Esophagus squamous epithelium (tissue), 5 donors: ENCODE results near the gene TTC39B. TPM values are rescaled to one million over a fixed set of nuclear protein-coding genes. Genes with fewer than 3 reads are reported as not detected.

Experiments
- DNase-seq: peaks from one replicate; lab custom pipeline; 2025; lab: John Stamatoyannopoulos, UW
- H3K27ac ChIP-seq, 4 donors: fragments of 200-600 bp; sonication (generic); one replicate each; pipeline ENCODE4 v1.5.1; 2016 to 2019; ENCODE audit warnings: mild to moderate bottlenecking in 1 of 4
- H3K27me3 ChIP-seq, 4 donors: fragments of 200-600 bp; sonication (generic); 1 replicate in 3 of 4; 2 replicates in 1 of 4; pipeline versions ENCODE4 v1.5.1 to v1.6.0; 2017 to 2021; ENCODE audit warnings: antibody characterized with exemption in 1 of 4
- H3K36me3 ChIP-seq, 3 donors: fragments of 200-600 bp; sonication (generic); one replicate each; pipeline ENCODE4 v1.5.1; 2016 to 2019
- H3K4me1 ChIP-seq, 3 donors: fragments of 200-600 bp; sonication (generic); one replicate each; pipeline ENCODE4 v1.5.1; 2017 to 2019
- H3K4me3 ChIP-seq, 4 donors: fragments of 200-600 bp; sonication (generic); 1 replicate in 3 of 4; 2 replicates in 1 of 4; pipeline ENCODE4 v1.5.1; 2016 to 2019; ENCODE audit warnings: mild to moderate bottlenecking in 2 of 4, moderate library complexity in 1 of 4
- H3K9me3 ChIP-seq, 3 donors: fragments of 200-600 bp; sonication (generic); one replicate each; pipeline ENCODE4 v1.5.1; 2016 to 2019
- POLR2A ChIP-seq, 4 donors: fragments of 450-650 bp; IDR thresholded peaks; one replicate each; pipeline ENCODE4 v1.6.1; 2017; ENCODE audit warnings: antibody characterized with exemption in 4 of 4, mild to moderate bottlenecking in 4 of 4, moderate library complexity in 3 of 4
- WGBS, 2 donors: methylation state at CpG; one replicate each; pipeline ENCODE4 v1.1.5; 2018; 5-methylcytosine and 5-hydroxymethylcytosine counted together
- intact Hi-C: fragments of 100-400 bp; cut with DNase I; formaldehyde crosslinking; loops from one replicate; pipeline ENCODE4 v1.15.0; 2022
- total RNA-seq, 4 donors: library from RNA; depleted of rRNA; stranded (reverse); fragments of >200 nt; gene quantifications; one replicate each; pipeline ENCODE4 v1.1.0, GENCODE V29; 2016
- TF ChIP-seq, protein P1 (sequence below), 6 experiments: fragments of 450-650 bp in 4 of 6; fragments of 200-600 bp in 2 of 6; sonication (generic) in 2 of 6; IDR thresholded peaks; one replicate each; pipeline ENCODE4 v1.5.1; 2016 to 2019; ENCODE audit warnings: antibody characterized with exemption in 6 of 6, mild to moderate bottlenecking in 4 of 6, moderate library complexity in 4 of 6
- donor health status: DM: yes; HTN: yes; CAD: no.

TTC39B gene
- total RNA-seq, 4 donors from 2014 or later, result 15.8 to 24.3 (median 17.5) TPM

DNA sequence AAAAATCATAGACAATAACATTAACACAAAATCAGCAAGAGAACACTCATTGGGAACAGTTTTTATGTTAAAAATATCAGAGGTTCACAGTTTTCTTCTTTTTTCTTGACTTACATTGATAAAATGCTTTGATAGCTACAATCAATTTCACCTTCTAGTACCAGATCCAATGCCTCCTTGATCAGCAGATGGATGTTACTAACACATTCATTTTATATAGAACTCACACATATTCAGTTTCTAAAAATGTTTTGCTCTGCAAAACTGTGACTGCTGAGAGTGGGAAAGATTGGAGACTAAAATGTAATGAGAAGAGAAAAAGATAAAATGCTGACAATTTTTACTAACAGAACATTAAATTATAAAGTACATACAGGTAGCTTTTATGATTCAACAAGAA, 143.1 kb downstream of the TTC39B start:
- DNase-seq, result no peak
- no peak overlapping the region for H3K27ac ChIP-seq
- peaks cover 0 to 13% (median 0%) of the 10 kb centered on the region in 3 donors for H3K36me3 ChIP-seq
- H3K9me3 ChIP-seq, result no peaks in the 10 kb centered on the region
- no peak overlapping the region for H3K4me3 ChIP-seq
- TF ChIP-seq, protein P1, sequence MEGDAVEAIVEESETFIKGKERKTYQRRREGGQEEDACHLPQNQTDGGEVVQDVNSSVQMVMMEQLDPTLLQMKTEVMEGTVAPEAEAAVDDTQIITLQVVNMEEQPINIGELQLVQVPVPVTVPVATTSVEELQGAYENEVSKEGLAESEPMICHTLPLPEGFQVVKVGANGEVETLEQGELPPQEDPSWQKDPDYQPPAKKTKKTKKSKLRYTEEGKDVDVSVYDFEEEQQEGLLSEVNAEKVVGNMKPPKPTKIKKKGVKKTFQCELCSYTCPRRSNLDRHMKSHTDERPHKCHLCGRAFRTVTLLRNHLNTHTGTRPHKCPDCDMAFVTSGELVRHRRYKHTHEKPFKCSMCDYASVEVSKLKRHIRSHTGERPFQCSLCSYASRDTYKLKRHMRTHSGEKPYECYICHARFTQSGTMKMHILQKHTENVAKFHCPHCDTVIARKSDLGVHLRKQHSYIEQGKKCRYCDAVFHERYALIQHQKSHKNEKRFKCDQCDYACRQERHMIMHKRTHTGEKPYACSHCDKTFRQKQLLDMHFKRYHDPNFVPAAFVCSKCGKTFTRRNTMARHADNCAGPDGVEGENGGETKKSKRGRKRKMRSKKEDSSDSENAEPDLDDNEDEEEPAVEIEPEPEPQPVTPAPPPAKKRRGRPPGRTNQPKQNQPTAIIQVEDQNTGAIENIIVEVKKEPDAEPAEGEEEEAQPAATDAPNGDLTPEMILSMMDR (IDR thresholded peaks at IDR 0.05), result no peak
- TF ChIP-seq POLR2A (IDR thresholded peaks at IDR 0.05), result no peak
- intact Hi-C loops, result no loop called here
- H3K27me3 ChIP-seq, result no peaks in the 10 kb centered on the region
- no peaks in the 10 kb centered on the region for H3K4me1 ChIP-seq

DNA sequence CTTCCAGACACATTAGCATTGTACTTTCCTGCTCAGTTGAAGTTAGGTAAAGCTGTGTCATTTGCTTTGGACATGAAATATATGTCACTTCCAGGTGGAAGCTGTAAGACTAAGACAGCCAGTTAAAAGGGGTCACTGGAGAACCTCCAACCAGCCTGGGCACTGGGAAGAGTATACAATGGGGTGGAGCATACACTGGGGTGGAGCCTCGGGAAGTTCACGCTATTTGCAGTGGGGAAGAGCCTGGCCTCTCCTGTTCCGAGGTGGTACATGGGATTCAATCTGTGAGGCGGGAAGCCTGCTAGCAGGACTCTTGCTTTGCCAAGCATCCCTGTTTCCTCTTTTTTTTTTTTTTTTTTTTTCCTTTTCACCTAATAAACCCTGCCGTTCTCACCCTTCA, 145.3 kb downstream of the TTC39B start:
- H3K27ac ChIP-seq, result no peak overlapping the region
- 84 to 95% methylated on average over 5 of the region's 5 CpGs for WGBS, 2 donors
- intact Hi-C loops, result no loop called here
- H3K27me3 ChIP-seq, result no peaks in the 10 kb centered on the region
- no peak overlapping the region for H3K4me3 ChIP-seq
- H3K36me3 ChIP-seq, result no peaks in the 10 kb centered on the region
- H3K9me3 ChIP-seq, result no peaks in the 10 kb centered on the region
- TF ChIP-seq, protein P1 (IDR thresholded peaks at IDR 0.05), result no peak
- TF ChIP-seq POLR2A (IDR thresholded peaks at IDR 0.05), result no peak
- no peak for DNase-seq
- peaks cover 0 to 5% (median 0%) of the 10 kb centered on the region in 3 donors for H3K4me1 ChIP-seq

DNA sequence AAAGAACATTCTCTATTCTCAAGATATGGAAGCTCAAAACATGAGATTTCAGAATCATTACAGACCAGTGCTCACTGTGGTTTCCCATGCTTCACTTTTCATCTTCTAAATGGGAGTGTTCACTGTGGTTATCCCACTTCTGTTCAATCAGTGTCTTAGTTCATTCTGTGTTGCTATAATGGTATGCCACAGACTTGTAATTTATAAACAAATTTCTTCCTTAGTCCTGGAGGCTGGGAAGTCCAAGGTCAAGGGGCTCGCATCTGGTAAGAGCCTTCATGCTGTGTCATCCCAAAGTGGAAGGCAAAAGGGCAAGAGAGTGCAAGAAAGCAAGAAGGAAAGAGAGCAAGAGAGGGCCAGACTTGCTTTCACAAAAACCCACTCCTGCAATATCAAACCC, 146.3 kb downstream of the TTC39B start:
- H3K36me3 ChIP-seq, result no peaks in the 10 kb centered on the region
- no peak overlapping the region for H3K27ac ChIP-seq
- no peaks in the 10 kb centered on the region for H3K9me3 ChIP-seq
- no peak for TF ChIP-seq POLR2A (IDR thresholded peaks at IDR 0.05)
- TF ChIP-seq, protein P1 (IDR thresholded peaks at IDR 0.05), result no peak
- peaks cover 0 to 16% (median 10%) of the 10 kb centered on the region in 3 donors for H3K4me1 ChIP-seq
- intact Hi-C loops, result no loop called here
- no peak overlapping the region for H3K4me3 ChIP-seq
- WGBS, 2 donors, result 67 to 80% methylated on average over 1 of the region's 1 CpG
- no peaks in the 10 kb centered on the region for H3K27me3 ChIP-seq
- no peak for DNase-seq

DNA sequence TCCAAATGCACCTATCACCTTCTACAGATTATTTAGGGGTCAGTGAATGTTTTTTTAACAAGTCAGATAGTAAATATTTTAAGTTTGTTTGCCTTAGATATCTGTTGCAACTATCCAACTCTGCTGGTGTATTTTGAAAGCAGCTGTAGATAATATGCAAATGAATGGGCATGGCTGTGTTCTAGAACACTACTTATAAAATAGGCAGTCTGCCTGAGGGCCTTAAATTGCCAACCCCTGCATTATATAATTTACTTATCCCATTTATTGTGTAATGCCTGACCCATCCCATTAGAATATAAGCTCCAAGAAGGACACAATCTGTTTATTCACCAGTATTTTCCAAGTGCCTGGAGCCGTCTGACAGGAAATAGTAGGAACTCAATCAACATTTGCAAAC, 149.0 kb downstream of the TTC39B start:
- Histone ChIP-seq H3K4me3 (no peak overlapping the region), H3K27ac (no peak overlapping the region), H3K9me3 (no peaks in the 10 kb centered on the region), H3K27me3 (no peaks in the 10 kb centered on the region), H3K4me1 (peaks cover 0 to 29% (median 10%) of the 10 kb centered on the region in 3 donors), H3K36me3 (no peaks in the 10 kb centered on the region)
- no peak for DNase-seq
- WGBS, 2 donors, result 60 to 63% methylated on average over 1 of the region's 1 CpG
- TF ChIP-seq, protein P1 (IDR thresholded peaks at IDR 0.05), result no peak
- no peak for TF ChIP-seq POLR2A (IDR thresholded peaks at IDR 0.05)
- intact Hi-C loops, result no loop called here

DNA sequence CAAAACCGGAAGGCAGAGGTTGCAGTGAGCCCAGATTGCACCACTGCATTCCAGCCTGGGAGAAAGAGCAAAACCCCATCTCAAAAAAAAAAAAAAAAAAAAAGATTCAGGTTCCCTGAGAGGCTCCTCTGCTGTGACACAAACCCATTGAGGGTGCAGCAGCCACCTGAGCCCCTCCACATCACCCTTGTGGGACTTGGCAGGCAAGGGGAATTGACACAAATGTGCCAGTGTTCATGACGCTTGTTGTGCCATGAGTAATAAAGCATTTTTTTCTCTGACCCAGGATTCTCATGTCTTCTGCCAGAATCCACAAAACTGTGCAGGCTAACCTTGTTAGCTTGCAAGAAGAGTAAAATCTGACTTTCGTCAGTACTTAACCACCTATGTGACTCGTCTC, 149.6 kb downstream of the TTC39B start:
- WGBS, 2 donors, result 48 to 68% methylated on average over 4 of the region's 4 CpGs
- no peak overlapping the region for H3K27ac ChIP-seq

More for the DNA sequence above, 149.6 kb downstream of the TTC39B start:
- no peaks in the 10 kb centered on the region for H3K36me3 ChIP-seq
- intact Hi-C loops, result no loop called here
- no peaks in the 10 kb centered on the region for H3K27me3 ChIP-seq
- TF ChIP-seq, protein P1 (IDR thresholded peaks at IDR 0.05), result no peak
- no peak for TF ChIP-seq POLR2A (IDR thresholded peaks at IDR 0.05)
- H3K4me3 ChIP-seq, result no peak overlapping the region
- H3K4me1 ChIP-seq, result peaks cover 0 to 29% (median 10%) of the 10 kb centered on the region in 3 donors
- H3K9me3 ChIP-seq, result no peaks in the 10 kb centered on the region
- DNase-seq, result no peak
